Measurements from ENCODE around the gene TRPM1.

TRPM1 gene

DNA sequence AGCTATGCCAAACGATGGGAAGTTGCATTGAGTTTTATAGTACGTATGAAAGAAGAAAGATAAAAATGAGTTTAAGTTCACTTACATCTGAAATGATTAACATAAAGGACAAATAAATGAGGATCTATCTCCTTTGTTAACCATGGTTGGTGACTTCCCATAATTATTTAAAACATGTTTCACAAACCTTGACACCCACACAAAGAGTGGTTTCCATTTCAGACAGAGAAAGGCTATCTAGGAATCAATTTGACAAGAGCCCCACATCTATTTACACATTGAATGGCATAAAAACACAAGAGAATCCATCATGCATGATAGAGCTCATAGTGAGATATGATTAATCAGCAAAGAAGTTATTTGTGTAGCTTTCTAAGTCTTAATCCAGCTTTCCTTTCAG lies 95.9 kb downstream of the TRPM1 start:
- TF ChIP-seq, protein P1, sequence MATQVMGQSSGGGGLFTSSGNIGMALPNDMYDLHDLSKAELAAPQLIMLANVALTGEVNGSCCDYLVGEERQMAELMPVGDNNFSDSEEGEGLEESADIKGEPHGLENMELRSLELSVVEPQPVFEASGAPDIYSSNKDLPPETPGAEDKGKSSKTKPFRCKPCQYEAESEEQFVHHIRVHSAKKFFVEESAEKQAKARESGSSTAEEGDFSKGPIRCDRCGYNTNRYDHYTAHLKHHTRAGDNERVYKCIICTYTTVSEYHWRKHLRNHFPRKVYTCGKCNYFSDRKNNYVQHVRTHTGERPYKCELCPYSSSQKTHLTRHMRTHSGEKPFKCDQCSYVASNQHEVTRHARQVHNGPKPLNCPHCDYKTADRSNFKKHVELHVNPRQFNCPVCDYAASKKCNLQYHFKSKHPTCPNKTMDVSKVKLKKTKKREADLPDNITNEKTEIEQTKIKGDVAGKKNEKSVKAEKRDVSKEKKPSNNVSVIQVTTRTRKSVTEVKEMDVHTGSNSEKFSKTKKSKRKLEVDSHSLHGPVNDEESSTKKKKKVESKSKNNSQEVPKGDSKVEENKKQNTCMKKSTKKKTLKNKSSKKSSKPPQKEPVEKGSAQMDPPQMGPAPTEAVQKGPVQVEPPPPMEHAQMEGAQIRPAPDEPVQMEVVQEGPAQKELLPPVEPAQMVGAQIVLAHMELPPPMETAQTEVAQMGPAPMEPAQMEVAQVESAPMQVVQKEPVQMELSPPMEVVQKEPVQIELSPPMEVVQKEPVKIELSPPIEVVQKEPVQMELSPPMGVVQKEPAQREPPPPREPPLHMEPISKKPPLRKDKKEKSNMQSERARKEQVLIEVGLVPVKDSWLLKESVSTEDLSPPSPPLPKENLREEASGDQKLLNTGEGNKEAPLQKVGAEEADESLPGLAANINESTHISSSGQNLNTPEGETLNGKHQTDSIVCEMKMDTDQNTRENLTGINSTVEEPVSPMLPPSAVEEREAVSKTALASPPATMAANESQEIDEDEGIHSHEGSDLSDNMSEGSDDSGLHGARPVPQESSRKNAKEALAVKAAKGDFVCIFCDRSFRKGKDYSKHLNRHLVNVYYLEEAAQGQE (IDR thresholded peaks at IDR 0.05; ENCODE audit: insufficient read depth in 1 of 2, low read depth in 2 of 2, low read length in 2 of 2): no peak
- TF ChIP-seq TAF1 (IDR thresholded peaks at IDR 0.05; ENCODE audit: borderline replicate concordance, insufficient read depth, low read length) (no peak), FOXP2 (optimal IDR thresholded peaks at IDR 0.05; ENCODE audit: borderline replicate concordance, extremely low read depth, extremely low read length, insufficient read depth) (no peak), SIN3A (IDR thresholded peaks at IDR 0.05; ENCODE audit: borderline replicate concordance, insufficient read depth, low read length) (no peak), POLR2AphosphoS5 (IDR thresholded peaks at IDR 0.05; ENCODE audit: low read depth, low read length) (no peak)

DNA sequence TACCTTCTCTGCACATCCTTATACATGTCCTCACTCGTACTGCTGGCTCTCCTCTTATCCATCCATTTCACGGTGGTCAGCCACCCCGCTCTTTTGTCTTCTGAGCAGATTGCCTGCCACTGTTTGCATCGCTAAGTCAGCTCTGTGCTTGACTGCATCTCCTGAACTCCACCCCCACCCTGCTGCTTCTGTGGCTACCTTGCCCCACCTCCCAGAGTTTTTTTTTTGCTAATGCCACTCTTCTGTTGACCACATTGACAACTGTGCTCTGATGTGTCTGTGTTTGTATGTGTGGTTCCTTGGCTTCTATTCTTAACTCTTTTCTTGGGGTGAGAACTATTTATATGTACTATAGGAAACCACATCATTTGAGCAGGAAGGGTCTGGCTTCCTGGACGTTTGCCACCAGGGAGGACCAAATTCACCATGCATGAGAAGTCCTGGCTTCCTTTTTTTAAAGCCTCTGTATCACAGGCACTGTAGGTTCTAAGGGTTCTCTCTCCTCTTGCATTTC lies 97.2 kb downstream of the TRPM1 start:
- no peak for TF ChIP-seq SIN3A (IDR thresholded peaks at IDR 0.05; ENCODE audit: borderline replicate concordance, insufficient read depth, low read length)
- TF ChIP-seq, protein P1 (IDR thresholded peaks at IDR 0.05; ENCODE audit: insufficient read depth in 1 of 2, low read depth in 2 of 2, low read length in 2 of 2): no peak
- TF ChIP-seq FOXP2 (optimal IDR thresholded peaks at IDR 0.05; ENCODE audit: borderline replicate concordance, extremely low read depth, extremely low read length, insufficient read depth): no peak
- TF ChIP-seq TAF1 (IDR thresholded peaks at IDR 0.05; ENCODE audit: borderline replicate concordance, insufficient read depth, low read length): no peak
- TF ChIP-seq POLR2AphosphoS5 (IDR thresholded peaks at IDR 0.05; ENCODE audit: low read depth, low read length): no peak

DNA sequence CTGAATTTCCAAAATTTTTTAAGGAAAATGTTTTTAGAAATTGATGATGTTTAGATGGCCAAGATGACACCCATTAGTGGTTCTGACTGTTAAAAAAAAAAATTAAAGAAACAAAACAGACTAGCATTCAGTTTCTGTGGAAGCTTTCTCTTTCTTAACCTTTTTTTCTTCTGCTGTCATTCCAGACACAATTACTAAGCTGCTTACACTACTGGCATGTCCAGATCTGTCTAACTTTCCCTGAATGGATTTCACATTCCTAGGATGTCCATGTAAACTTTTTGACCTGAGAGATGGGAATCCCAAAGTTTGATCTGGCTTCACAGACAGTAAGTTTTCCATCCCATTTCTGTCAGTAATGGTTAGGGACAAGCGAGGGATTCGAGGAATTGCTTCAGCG lies 99.8 kb downstream of the TRPM1 start:
- no peak for TF ChIP-seq SIN3A (IDR thresholded peaks at IDR 0.05; ENCODE audit: borderline replicate concordance, insufficient read depth, low read length)
- TF ChIP-seq TAF1 (IDR thresholded peaks at IDR 0.05; ENCODE audit: borderline replicate concordance, insufficient read depth, low read length): no peak
- no peak for TF ChIP-seq FOXP2 (optimal IDR thresholded peaks at IDR 0.05; ENCODE audit: borderline replicate concordance, extremely low read depth, extremely low read length, insufficient read depth)
- TF ChIP-seq POLR2AphosphoS5 (IDR thresholded peaks at IDR 0.05; ENCODE audit: low read depth, low read length): no peak
- TF ChIP-seq, protein P1 (IDR thresholded peaks at IDR 0.05; ENCODE audit: insufficient read depth in 1 of 2, low read depth in 2 of 2, low read length in 2 of 2): no peak

DNA sequence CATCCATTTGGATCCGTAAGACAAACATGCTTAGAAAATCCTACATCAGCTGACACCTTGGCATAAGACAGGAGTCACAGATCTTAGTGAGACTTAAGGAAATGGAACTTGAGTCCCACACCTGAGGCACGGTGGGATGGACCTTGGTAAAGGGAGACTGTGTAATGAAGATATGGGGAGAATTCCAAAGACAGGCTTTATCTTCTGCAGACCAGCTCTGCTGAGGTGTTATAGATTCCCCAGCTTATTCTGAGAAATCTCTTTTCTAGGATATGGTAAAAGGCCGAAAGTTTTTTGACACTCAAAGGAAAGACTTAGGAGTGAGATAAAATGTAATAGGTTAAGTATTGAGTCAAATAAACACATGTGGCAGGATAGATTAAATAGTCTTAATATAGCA lies 101.8 kb downstream of the TRPM1 start:
- no peak for TF ChIP-seq TAF1 (IDR thresholded peaks at IDR 0.05; ENCODE audit: borderline replicate concordance, insufficient read depth, low read length)
- TF ChIP-seq, protein P1 (IDR thresholded peaks at IDR 0.05; ENCODE audit: insufficient read depth in 1 of 2, low read depth in 2 of 2, low read length in 2 of 2): no peak
- no peak for TF ChIP-seq SIN3A (IDR thresholded peaks at IDR 0.05; ENCODE audit: borderline replicate concordance, insufficient read depth, low read length)
- no peak for TF ChIP-seq FOXP2 (optimal IDR thresholded peaks at IDR 0.05; ENCODE audit: borderline replicate concordance, extremely low read depth, extremely low read length, insufficient read depth)
- TF ChIP-seq POLR2AphosphoS5 (IDR thresholded peaks at IDR 0.05; ENCODE audit: low read depth, low read length): no peak

DNA sequence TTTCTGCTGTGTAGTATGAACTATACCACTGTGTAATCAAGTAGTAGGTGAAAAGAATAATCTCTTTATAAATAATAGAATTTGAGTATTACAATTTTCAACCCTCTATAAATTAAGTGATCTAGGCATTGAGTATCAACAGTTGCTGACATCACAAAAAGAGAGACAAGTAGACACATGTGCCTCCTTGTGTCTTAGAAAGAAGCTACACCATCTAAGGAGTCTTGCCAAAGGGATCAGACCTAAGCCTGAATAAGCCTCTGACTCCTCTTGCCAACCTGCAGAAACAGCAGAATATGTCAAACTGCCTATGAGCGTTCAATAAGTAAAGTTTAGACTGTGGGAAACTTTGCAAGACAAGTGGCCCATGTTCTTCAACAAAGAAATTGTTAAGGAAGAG lies 104.3 kb downstream of the TRPM1 start:
- no peak for TF ChIP-seq TAF1 (IDR thresholded peaks at IDR 0.05; ENCODE audit: borderline replicate concordance, insufficient read depth, low read length)
- TF ChIP-seq SIN3A (IDR thresholded peaks at IDR 0.05; ENCODE audit: borderline replicate concordance, insufficient read depth, low read length): no peak
- no peak for TF ChIP-seq POLR2AphosphoS5 (IDR thresholded peaks at IDR 0.05; ENCODE audit: low read depth, low read length)
- TF ChIP-seq FOXP2 (optimal IDR thresholded peaks at IDR 0.05; ENCODE audit: borderline replicate concordance, extremely low read depth, extremely low read length, insufficient read depth): no peak
- TF ChIP-seq, protein P1 (IDR thresholded peaks at IDR 0.05; ENCODE audit: insufficient read depth in 1 of 2, low read depth in 2 of 2, low read length in 2 of 2): no peak
